Neuronal stem cell (in vitro differentiated cells): Measurements from ENCODE around the gene LRRC18.
A peak's percentile ranks its signal among the peaks of the same experiment; 100 is the strongest.

Experiments
- DNase-seq: peaks from one replicate; pipeline ENCODE4 v3.0.0-alpha.2; 2013; ENCODE audit warnings: low spot score
- H2AFZ ChIP-seq: one replicate; pipeline ENCODE4 v1.6.1; 2013; ENCODE audit warnings: mild to moderate bottlenecking, low read length, inconsistent platforms
- H2AK5ac ChIP-seq: 2 replicates; pipeline ENCODE4 v1.6.1; 2013; ENCODE audit warnings: low read depth, mild to moderate bottlenecking, inconsistent platforms, low read length, moderate library complexity, mixed read lengths
- H2BK120ac ChIP-seq: 2 replicates; pipeline ENCODE4 v1.6.1; 2013; ENCODE audit warnings: low read depth, mild to moderate bottlenecking, inconsistent platforms, low read length, moderate library complexity, mixed read lengths
- H2BK12ac ChIP-seq: one replicate; pipeline ENCODE4 v1.6.1; 2013; ENCODE audit warnings: low read length, inconsistent platforms
- H2BK15ac ChIP-seq: 2 replicates; pipeline ENCODE4 v1.6.1; 2013; ENCODE audit warnings: mild to moderate bottlenecking, low read length, inconsistent platforms, mixed read lengths
- H2BK5ac ChIP-seq: one replicate; pipeline ENCODE4 v1.6.1; 2013; ENCODE audit warnings: inconsistent platforms, mild to moderate bottlenecking, low read length, moderate library complexity
- H3K14ac ChIP-seq: one replicate; pipeline ENCODE4 v1.6.1; 2013; ENCODE audit warnings: low read length, inconsistent platforms
- H3K18ac ChIP-seq: 2 replicates; pipeline ENCODE4 v1.6.1; 2013; ENCODE audit warnings: low read length, inconsistent platforms
- H3K23ac ChIP-seq: 2 replicates; pipeline ENCODE4 v1.6.1; 2013; ENCODE audit warnings: low read depth, mild to moderate bottlenecking, mixed read lengths, low read length, inconsistent platforms; ENCODE audit not compliant: poor library complexity
- H3K27ac ChIP-seq: replicated peaks from 3 replicates; pipeline ENCODE4 v1.5.1; 2013; ENCODE audit warnings: low read length, inconsistent platforms
- H3K27me3 ChIP-seq, 3 experiments: 2 replicates each; pipeline ENCODE4 v1.6.1; 2013; ENCODE audit warnings: low read length in 3 of 3, mild to moderate bottlenecking in 2 of 3, inconsistent platforms in 1 of 3, low read depth in 1 of 3, mixed read lengths in 1 of 3, moderate library complexity in 1 of 3; ENCODE audit not compliant: control insufficient read depth in 3 of 3, insufficient read depth in 3 of 3
- H3K36me3 ChIP-seq, 2 donors: replicated peaks in 1 of 2; 2 replicates each; pipeline ENCODE4 v1.6.1; 2013; ENCODE audit warnings: low read length in 2 of 2; ENCODE audit not compliant: control insufficient read depth in 2 of 2, insufficient read depth in 2 of 2
- H3K4ac ChIP-seq: 2 replicates; pipeline ENCODE4 v1.6.1; 2013; ENCODE audit warnings: inconsistent platforms, mild to moderate bottlenecking, low read length, moderate library complexity
- H3K4me1 ChIP-seq, 2 donors: 1 replicate in 1 of 2; 2 replicates in 1 of 2; pipeline ENCODE4 v1.6.1; 2013; ENCODE audit warnings: low read length in 2 of 2, low read depth in 1 of 2; ENCODE audit not compliant: control insufficient read depth in 2 of 2, insufficient read depth in 1 of 2
- H3K4me2 ChIP-seq: one replicate; pipeline ENCODE4 v1.6.1; 2013; ENCODE audit warnings: mild to moderate bottlenecking, low read length, inconsistent platforms; ENCODE audit not compliant: insufficient read depth, poor library complexity, severe bottlenecking
- H3K4me3 ChIP-seq, 2 donors: 2 replicates each; pipeline ENCODE4 v1.5.1; 2013; ENCODE audit warnings: low read length in 2 of 2, mild to moderate bottlenecking in 2 of 2, inconsistent platforms in 1 of 2, moderate library complexity in 1 of 2
- H3K79me1 ChIP-seq: one replicate; pipeline ENCODE4 v1.6.1; 2013; ENCODE audit warnings: low read depth, mild to moderate bottlenecking, inconsistent platforms, low read length, moderate library complexity
- H3K9ac ChIP-seq: one replicate; pipeline ENCODE4 v1.6.1; 2013; ENCODE audit warnings: mild to moderate bottlenecking, low read depth, low read length, inconsistent platforms; ENCODE audit not compliant: poor library complexity
- H3K9me3 ChIP-seq, 2 donors: replicated peaks in 1 of 2; 2 replicates each; pipeline versions ENCODE3 to v1.6.1; 2013; ENCODE audit warnings: low read length in 2 of 2, mild to moderate bottlenecking in 2 of 2, inconsistent platforms in 1 of 2, low read depth in 1 of 2, mixed read lengths in 1 of 2, moderate library complexity in 1 of 2; ENCODE audit not compliant: control insufficient read depth in 2 of 2, insufficient read depth in 1 of 2
- H4K8ac ChIP-seq: one replicate; pipeline ENCODE4 v1.6.1; 2013; ENCODE audit warnings: low read depth, mild to moderate bottlenecking, inconsistent platforms, low read length, moderate library complexity
- H4K91ac ChIP-seq: one replicate; pipeline ENCODE4 v1.6.1; 2013; ENCODE audit warnings: low read length, low read depth, mild to moderate bottlenecking, inconsistent platforms; ENCODE audit not compliant: poor library complexity
- WGBS, 2 donors: extraction: QIAGEN DNeasy Blood & Tissue Kit; methylation state at CpG; one replicate each; pipeline ENCODE4 v1.1.7; 2013; ENCODE audit warnings: missing lambda C conversion rate in 2 of 2, mixed read lengths in 1 of 2; ENCODE audit not compliant: insufficient read length in 2 of 2, insufficient replicate concordance in 1 of 2; ENCODE audit errors: extremely low coverage in 2 of 2; 5-methylcytosine and 5-hydroxymethylcytosine counted together

LRRC18 gene

GRCh38 chr10:48926255-48926654 is 13.4 kb downstream of the LRRC18 start:
- Histone ChIP-seq H3K9me3 (no peaks in the 10 kb centered on the region), H2BK12ac (no peak overlapping the region), H3K4me3 (no peak overlapping the region), H3K9ac (no peak overlapping the region), H3K4ac (no peak overlapping the region), H3K18ac (no peak overlapping the region), H2AK5ac (no peak overlapping the region), H2BK120ac (no peak overlapping the region), H4K91ac (no peak overlapping the region), H3K27me3 (no peaks in the 10 kb centered on the region), H3K36me3 (no peaks in the 10 kb centered on the region), H2BK5ac (no peak overlapping the region), H3K4me1 (peaks cover 2 to 10% of the 10 kb centered on the region in 2 donors), H3K14ac (no peak overlapping the region), H2BK15ac (no peak overlapping the region), H3K79me1 (no peaks in the 10 kb centered on the region), H3K4me2 (no peak overlapping the region), H4K8ac (no peak overlapping the region), H3K27ac (no peak overlapping the region), H2AFZ (no peak overlapping the region), H3K23ac (no peak overlapping the region)
- DNase-seq, result no peak
- no CpG with 5 or more reads among the region's 1 CpG for WGBS, 2 donors

- Histone ChIP-seq H2AK5ac (no peak overlapping the region), H3K9me3 (no peaks in the 10 kb centered on the region), H2AFZ (no peak overlapping the region), H3K14ac (no peak overlapping the region), H3K36me3 (no peaks in the 10 kb centered on the region), H3K18ac (no peak overlapping the region), H4K91ac (no peak overlapping the region), H2BK120ac (no peak overlapping the region), H3K27ac (no peak overlapping the region), H3K4me1 (peaks cover 2 to 7% of the 10 kb centered on the region in 2 donors), H3K79me1 (no peaks in the 10 kb centered on the region), H3K27me3 (no peaks in the 10 kb centered on the region), H2BK5ac (no peak overlapping the region), H2BK12ac (no peak overlapping the region), H2BK15ac (no peak overlapping the region), H4K8ac (no peak overlapping the region), H3K9ac (no peak overlapping the region), H3K4me3 (no peak overlapping the region), H3K4ac (no peak overlapping the region), H3K23ac (no peak overlapping the region), H3K4me2 (no peak overlapping the region)
- WGBS, 2 donors, result no CpG with 5 or more reads among the region's 4 CpGs
- no peak for DNase-seq
Measured at GRCh38 chr10:48924988-48925387, 14.7 kb downstream of the LRRC18 start.

- H3K23ac ChIP-seq, result no peak overlapping the region
- H4K8ac ChIP-seq, result no peak overlapping the region
- no peak overlapping the region for H2AK5ac ChIP-seq
- no peak for DNase-seq
- no peak overlapping the region for H2BK120ac ChIP-seq
- H3K18ac ChIP-seq, result no peak overlapping the region
- H3K79me1 ChIP-seq, result no peaks in the 10 kb centered on the region
- no peak overlapping the region for H2BK5ac ChIP-seq
- H3K36me3 ChIP-seq, result no peaks in the 10 kb centered on the region
- no peaks in the 10 kb centered on the region for H3K27me3 ChIP-seq
- no peak overlapping the region for H2AFZ ChIP-seq
- no peak overlapping the region for H3K4me3 ChIP-seq
- no peak overlapping the region for H2BK15ac ChIP-seq
- no peak overlapping the region for H3K14ac ChIP-seq
- H3K9me3 ChIP-seq, result no peaks in the 10 kb centered on the region
- no peak overlapping the region for H2BK12ac ChIP-seq
- no peak overlapping the region for H4K91ac ChIP-seq
- no peak overlapping the region for H3K27ac ChIP-seq
- H3K4me1 ChIP-seq, result peaks cover 2 to 7% of the 10 kb centered on the region in 2 donors
- no peak overlapping the region for H3K9ac ChIP-seq
- no peak overlapping the region for H3K4me2 ChIP-seq
- H3K4ac ChIP-seq, result no peak overlapping the region
- WGBS, 2 donors, result no CpG with 5 or more reads among the region's 3 CpGs
Measured at GRCh38 chr10:48923748-48924147, 15.9 kb downstream of the LRRC18 start.

- no peak overlapping the region for H2AFZ ChIP-seq
- H2AK5ac ChIP-seq, result no peak overlapping the region
- H3K9me3 ChIP-seq, result no peaks in the 10 kb centered on the region
- no peaks in the 10 kb centered on the region for H3K4me1 ChIP-seq
- H2BK15ac ChIP-seq, result no peak overlapping the region
- H3K27ac ChIP-seq, result no peak overlapping the region
- H4K91ac ChIP-seq, result no peak overlapping the region
- H2BK12ac ChIP-seq, result no peak overlapping the region
- H2BK5ac ChIP-seq, result no peak overlapping the region
- peaks cover 0 to 23% (median 0%) of the 10 kb centered on the region in 3 experiments for H3K27me3 ChIP-seq
- no peak overlapping the region for H3K4ac ChIP-seq
- H4K8ac ChIP-seq, result no peak overlapping the region
- no peak overlapping the region for H3K14ac ChIP-seq
- H2BK120ac ChIP-seq, result no peak overlapping the region
- H3K18ac ChIP-seq, result peak overlapping the region; percentile 52
- WGBS, 2 donors, result no CpG with 5 or more reads among the region's 14 CpGs
- no peak overlapping the region for H3K9ac ChIP-seq
- no peaks in the 10 kb centered on the region for H3K79me1 ChIP-seq
- DNase-seq, result no peak
- H3K4me3 ChIP-seq, result no peak overlapping the region
- no peak overlapping the region for H3K23ac ChIP-seq
- H3K36me3 ChIP-seq, result no peaks in the 10 kb centered on the region
- no peak overlapping the region for H3K4me2 ChIP-seq
Measured at GRCh38 chr10:48913674-48914073, 26.0 kb downstream of the LRRC18 start.
